ENCODE data around the gene MYO1H. TPM values are rescaled to one million over a fixed set of nuclear protein-coding genes. Genes with fewer than 3 reads are reported as not detected.
A peak's percentile ranks its signal among the peaks of the same experiment; 100 is the strongest.

Gene MYO1H
- total RNA-seq, 1 experiment from 2014 or later = 0.26 TPM

- no peak overlapping the region for H4K8ac ChIP-seq (replicated peaks; ENCODE audit: insufficient read length, low read depth, low read length)
- H2BK12ac ChIP-seq (ENCODE audit: insufficient read length, low read depth, low read length) = no peak overlapping the region
- H3K56ac ChIP-seq (ENCODE audit: insufficient read length, low read depth, low read length) = no peak overlapping the region
- H3K4me2 ChIP-seq (ENCODE audit: insufficient read depth, insufficient read length, low read length) = no peak overlapping the region
- H4K91ac ChIP-seq (ENCODE audit: insufficient read length, low read depth, low read length) = no peak overlapping the region
- H3K23ac ChIP-seq (ENCODE audit: insufficient read length, low read depth, low read length) = no peak overlapping the region
- no peaks in the 10 kb centered on the region for H3K23me2 ChIP-seq (ENCODE audit: insufficient read length, low read depth, low read length, poor library complexity, severe bottlenecking)
- H3K27ac ChIP-seq (ENCODE audit: insufficient read length, low read depth, low read length) = no peak overlapping the region
- H3T11ph ChIP-seq (ENCODE audit: low read length) = no peak overlapping the region
- no peak overlapping the region for H3K4ac ChIP-seq (ENCODE audit: low read depth, low read length)
- H2BK15ac ChIP-seq (ENCODE audit: low read depth, low read length) = no peak overlapping the region
- no peaks in the 10 kb centered on the region for H3K9me3 ChIP-seq (ENCODE audit: control insufficient read depth, low read depth, low read length)
- H2AK5ac ChIP-seq (ENCODE audit: insufficient read length, low read length) = no peak overlapping the region
- Mint-ChIP-seq H3K27me3 (ENCODE audit: low read depth) (no peaks in the 10 kb centered on the region), H3K9me3 (no peaks in the 10 kb centered on the region), H3K4me1 (peaks cover 6% of the 10 kb centered on the region in 2 experiments), H3K27ac (0 out of 7 replicates have a peak overlapping the region, but pooled peaks of 1 of the 3 experiments have one; percentile 23), H3K36me3 (ENCODE audit: insufficient read depth in 1 of 3, low read depth in 3 of 3) (peaks cover 51 to 97% (median 78%) of the 10 kb centered on the region in 3 experiments; a peak in 6 of 7 replicates), H3K4me3 (no peak overlapping the region)
- H3K79me2 ChIP-seq (ENCODE audit: insufficient read depth, low read length) = no peaks in the 10 kb centered on the region
- WGBS (ENCODE audit: extremely low coverage, insufficient read length, low lambda C conversion rate) = no CpG with 5 or more reads among the region's 2 CpGs
- no peaks in the 10 kb centered on the region for H3K79me1 ChIP-seq (ENCODE audit: insufficient read depth, low read depth, low read length, poor library complexity, severe bottlenecking)
- no peak overlapping the region for H4K5ac ChIP-seq (ENCODE audit: insufficient read length, low read depth, low read length)
- H3K14ac ChIP-seq (ENCODE audit: insufficient read depth, low read length) = no peak overlapping the region
- no peak overlapping the region for H2AFZ ChIP-seq (ENCODE audit: low read length)
- H3K9ac ChIP-seq (ENCODE audit: extremely low read depth, insufficient read length, low read length) = no peak overlapping the region
- no peak for DNase-seq
- no peaks in the 10 kb centered on the region for H3K27me3 ChIP-seq (ENCODE audit: insufficient read depth, low read length)
- no peak overlapping the region for H2BK5ac ChIP-seq (ENCODE audit: insufficient read length, low read length)
- H2BK20ac ChIP-seq (ENCODE audit: low read depth, low read length, poor library complexity, severe bottlenecking) = no peak overlapping the region
- H4K20me1 ChIP-seq (ENCODE audit: control insufficient read depth, insufficient read depth, insufficient read length) = no peaks in the 10 kb centered on the region
- no peak overlapping the region for H2BK120ac ChIP-seq (ENCODE audit: low read depth, low read length, poor library complexity, severe bottlenecking)
- no peak overlapping the region for H3K18ac ChIP-seq (ENCODE audit: insufficient read length, low read depth, low read length)
- TF ChIP-seq CTCF (conservative IDR thresholded peaks at IDR 0.05) = no peak
- H3K4me1 ChIP-seq (ENCODE audit: insufficient read depth, low read length) = no peaks in the 10 kb centered on the region
These were observed 104.8 kb downstream of the MYO1H start for GRCh38 chr12:109452489-109452888.

Data from H9 (cell line).